WERI-Rb-1 (cell line): ENCODE measurements around the gene ENPP3.

ENCODE experiments used
- DNase-seq: peaks from one replicate; pipeline ENCODE4 v3.0.0-alpha.2; 2020
- H3K27ac ChIP-seq: fragments of 250-450 bp; sonication (Bioruptor Pico); 2 replicates; pipeline ENCODE4 v1.5.1; 2020; ENCODE audit warnings: mild to moderate bottlenecking, moderate library complexity
- H3K27me3 ChIP-seq: fragments of 250-450 bp; sonication (Bioruptor Pico); 2 replicates; pipeline ENCODE4 v1.5.1; 2021; ENCODE audit warnings: mild to moderate bottlenecking, low read depth, moderate library complexity; ENCODE audit not compliant: insufficient read depth, severe bottlenecking
- H3K36me3 ChIP-seq: fragments of 250-450 bp; sonication (Bioruptor Pico); 2 replicates; pipeline ENCODE4 v1.5.1; 2020; ENCODE audit warnings: mild to moderate bottlenecking, moderate library complexity
- H3K4me3 ChIP-seq: 2 replicates; pipeline ENCODE4 v1.5.1; 2011; ENCODE audit warnings: low read depth, mild to moderate bottlenecking, control low read depth, low read length
- H3K9me3 ChIP-seq: fragments of 250-450 bp; sonication (Bioruptor Pico); 2 replicates; pipeline ENCODE4 v1.5.1; 2021; ENCODE audit warnings: mild to moderate bottlenecking, moderate library complexity; ENCODE audit not compliant: severe bottlenecking
- TF ChIP-seq, protein P1 (sequence below): IDR thresholded peaks from 2 replicates; pipeline ENCODE4 v1.5.1; 2011; ENCODE audit warnings: low read depth, mild to moderate bottlenecking, control low read depth, inconsistent platforms, low read length

ENPP3 gene

DNA sequence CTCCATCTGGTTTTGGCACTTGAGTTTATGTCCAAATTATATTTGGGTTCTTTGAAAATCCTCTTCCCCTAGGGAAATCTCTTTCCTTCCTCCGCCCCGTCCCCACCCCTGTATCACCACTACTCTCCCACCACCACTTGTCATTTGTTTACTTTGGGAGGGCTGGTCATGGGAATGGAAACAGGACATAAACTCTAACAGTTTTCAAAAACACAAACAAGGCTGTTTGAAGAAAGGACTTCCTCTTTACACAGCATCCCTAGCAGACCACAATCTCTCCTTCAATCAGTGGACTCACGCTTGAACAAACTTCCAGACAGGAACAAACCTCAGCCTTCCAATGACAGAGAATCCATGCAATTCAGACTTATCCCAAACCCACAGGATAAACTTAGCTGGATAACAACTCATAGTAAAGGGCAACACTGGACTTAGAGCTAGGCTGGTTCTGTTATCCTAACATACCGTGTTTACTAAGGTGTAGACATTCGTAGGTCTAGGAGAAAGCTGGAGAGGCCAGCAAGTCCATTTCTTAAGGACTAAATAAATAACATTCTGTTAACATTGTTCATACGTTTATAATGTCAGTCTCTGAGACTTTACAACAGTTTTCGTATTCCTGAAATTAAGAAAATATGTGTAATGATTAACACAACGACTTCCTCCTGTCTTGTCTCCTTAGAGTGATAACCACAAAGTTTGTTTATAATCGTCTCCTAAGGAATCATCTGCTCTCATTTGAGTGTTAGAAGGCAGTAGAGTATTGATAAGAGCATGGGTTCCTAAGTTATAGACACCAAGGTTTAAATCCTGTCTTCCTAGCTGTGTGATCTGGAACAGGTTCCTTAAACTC is 117.8 kb downstream of the ENPP3 start:
- TF ChIP-seq, protein P1, sequence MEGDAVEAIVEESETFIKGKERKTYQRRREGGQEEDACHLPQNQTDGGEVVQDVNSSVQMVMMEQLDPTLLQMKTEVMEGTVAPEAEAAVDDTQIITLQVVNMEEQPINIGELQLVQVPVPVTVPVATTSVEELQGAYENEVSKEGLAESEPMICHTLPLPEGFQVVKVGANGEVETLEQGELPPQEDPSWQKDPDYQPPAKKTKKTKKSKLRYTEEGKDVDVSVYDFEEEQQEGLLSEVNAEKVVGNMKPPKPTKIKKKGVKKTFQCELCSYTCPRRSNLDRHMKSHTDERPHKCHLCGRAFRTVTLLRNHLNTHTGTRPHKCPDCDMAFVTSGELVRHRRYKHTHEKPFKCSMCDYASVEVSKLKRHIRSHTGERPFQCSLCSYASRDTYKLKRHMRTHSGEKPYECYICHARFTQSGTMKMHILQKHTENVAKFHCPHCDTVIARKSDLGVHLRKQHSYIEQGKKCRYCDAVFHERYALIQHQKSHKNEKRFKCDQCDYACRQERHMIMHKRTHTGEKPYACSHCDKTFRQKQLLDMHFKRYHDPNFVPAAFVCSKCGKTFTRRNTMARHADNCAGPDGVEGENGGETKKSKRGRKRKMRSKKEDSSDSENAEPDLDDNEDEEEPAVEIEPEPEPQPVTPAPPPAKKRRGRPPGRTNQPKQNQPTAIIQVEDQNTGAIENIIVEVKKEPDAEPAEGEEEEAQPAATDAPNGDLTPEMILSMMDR = no peak
- DNase-seq = no peak
- H3K4me3 ChIP-seq = no peak overlapping the region
- H3K9me3 ChIP-seq = no peaks in the 10 kb centered on the region
- H3K27me3 ChIP-seq = peaks cover 3% of the 10 kb centered on the region
- H3K27ac ChIP-seq = no peak overlapping the region
- H3K36me3 ChIP-seq = no peaks in the 10 kb centered on the region

DNA sequence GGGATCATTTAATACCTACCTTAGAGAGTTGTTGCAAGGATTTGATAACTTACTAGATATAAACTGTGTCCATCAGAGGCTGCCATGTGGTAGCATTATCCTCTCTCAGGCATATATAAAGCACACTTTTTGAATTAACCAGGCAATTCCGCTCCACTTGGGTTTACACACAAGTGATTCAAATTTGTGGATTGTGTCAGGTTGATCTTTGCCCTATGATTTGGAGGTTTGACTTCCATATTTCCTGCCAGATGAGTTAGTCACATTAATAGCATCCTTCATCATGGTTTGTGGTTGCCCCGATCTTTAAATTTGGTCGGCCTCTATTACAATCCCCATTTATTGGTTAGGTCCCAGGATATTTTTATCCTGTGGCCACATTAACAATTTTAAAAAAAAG is 118.5 kb downstream of the ENPP3 start:
- Histone ChIP-seq H3K9me3 (no peaks in the 10 kb centered on the region), H3K27me3 (peaks cover 3% of the 10 kb centered on the region), H3K27ac (no peak overlapping the region), H3K4me3 (no peak overlapping the region), H3K36me3 (no peaks in the 10 kb centered on the region)
- no peak for DNase-seq
- TF ChIP-seq, protein P1 = no peak

DNA sequence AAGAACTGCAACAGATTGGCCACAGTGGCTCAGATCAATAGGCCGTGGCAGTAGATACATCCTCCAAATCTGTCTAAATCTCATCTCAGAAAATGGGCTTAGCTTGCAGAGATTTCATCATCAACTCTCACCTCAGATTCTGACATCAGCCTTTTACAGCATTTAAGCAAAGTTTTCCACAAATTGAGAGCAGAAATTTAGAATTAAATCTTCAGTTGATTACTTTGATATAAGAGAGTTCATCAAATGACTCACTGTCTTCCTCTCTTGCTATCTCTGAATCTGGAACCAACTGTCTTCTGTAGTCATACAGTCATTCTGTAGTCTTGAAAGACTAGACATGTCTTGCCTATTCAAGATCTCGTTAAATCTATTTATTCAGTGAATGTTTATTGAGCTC is 118.9 kb downstream of the ENPP3 start:
- Histone ChIP-seq H3K36me3 (no peaks in the 10 kb centered on the region), H3K27me3 (peaks cover 3% of the 10 kb centered on the region), H3K27ac (no peak overlapping the region), H3K4me3 (no peak overlapping the region), H3K9me3 (no peaks in the 10 kb centered on the region)
- TF ChIP-seq, protein P1 = no peak
- no peak for DNase-seq

DNA sequence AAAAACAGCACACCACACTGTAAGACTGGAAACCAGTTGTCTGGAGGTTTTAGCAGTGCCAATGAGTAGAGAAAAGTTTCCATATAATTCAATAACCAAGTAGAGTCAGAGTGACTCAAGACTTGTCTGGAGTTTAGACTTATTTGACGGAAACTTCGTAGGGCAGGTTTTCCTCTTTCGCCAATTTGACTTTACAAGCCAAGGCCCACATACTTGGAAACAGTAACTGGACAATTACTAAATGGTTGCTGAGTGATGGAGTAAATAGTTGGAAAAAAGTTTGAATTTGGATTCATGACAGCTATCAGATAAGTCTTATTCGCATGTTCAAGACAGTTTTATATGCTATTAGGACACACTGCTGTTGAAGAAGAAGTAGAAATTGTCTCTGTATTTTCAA is 121.8 kb downstream of the ENPP3 start:
- Histone ChIP-seq H3K27me3 (peaks cover 3% of the 10 kb centered on the region), H3K9me3 (no peaks in the 10 kb centered on the region), H3K4me3 (no peak overlapping the region), H3K36me3 (no peaks in the 10 kb centered on the region), H3K27ac (no peak overlapping the region)
- DNase-seq = no peak
- TF ChIP-seq, protein P1 = no peak

DNA sequence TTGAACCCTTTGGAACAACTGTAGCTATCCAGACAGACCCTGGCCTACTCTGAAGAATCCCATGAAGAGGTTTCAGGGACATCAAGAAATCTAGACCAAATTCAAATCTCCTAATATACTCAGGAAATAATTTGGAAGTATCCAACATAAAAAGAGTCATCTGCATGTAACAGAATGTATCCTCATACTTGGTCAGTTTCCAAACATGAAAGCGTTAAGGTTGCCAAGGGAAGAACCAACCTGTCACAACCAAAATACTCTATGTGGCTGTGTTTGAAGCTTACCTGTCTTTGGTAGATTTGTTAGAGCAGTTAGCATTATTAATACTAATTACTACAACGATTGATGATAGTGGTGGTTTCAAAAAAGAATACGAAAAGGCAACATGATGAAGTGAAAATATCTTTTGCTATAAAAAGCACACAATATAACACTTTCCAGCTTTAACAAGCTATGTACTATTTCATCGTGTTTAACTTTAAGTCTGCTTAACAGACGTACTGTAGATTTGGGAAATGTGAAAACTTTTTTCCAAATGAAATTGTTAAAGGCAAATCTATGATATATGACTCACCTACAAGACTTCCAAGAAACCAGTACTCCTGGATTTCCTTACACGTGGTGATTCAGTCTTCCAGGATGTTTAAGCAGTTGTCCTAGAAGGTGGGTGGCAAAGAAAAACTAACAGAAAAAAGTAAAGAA is 124.1 kb downstream of the ENPP3 start:
- no peak overlapping the region for H3K27ac ChIP-seq

More for the DNA sequence above, 124.1 kb downstream of the ENPP3 start:
- H3K27me3 ChIP-seq = no peaks in the 10 kb centered on the region
- H3K9me3 ChIP-seq = no peaks in the 10 kb centered on the region
- no peaks in the 10 kb centered on the region for H3K36me3 ChIP-seq
- no peak overlapping the region for H3K4me3 ChIP-seq
- DNase-seq = no peak
- TF ChIP-seq, protein P1 = no peak
